Measurements from ENCODE around the gene PITRM1.
A peak's percentile ranks its signal among the peaks of the same experiment; 100 is the strongest.

- TF ChIP-seq, protein P1, sequence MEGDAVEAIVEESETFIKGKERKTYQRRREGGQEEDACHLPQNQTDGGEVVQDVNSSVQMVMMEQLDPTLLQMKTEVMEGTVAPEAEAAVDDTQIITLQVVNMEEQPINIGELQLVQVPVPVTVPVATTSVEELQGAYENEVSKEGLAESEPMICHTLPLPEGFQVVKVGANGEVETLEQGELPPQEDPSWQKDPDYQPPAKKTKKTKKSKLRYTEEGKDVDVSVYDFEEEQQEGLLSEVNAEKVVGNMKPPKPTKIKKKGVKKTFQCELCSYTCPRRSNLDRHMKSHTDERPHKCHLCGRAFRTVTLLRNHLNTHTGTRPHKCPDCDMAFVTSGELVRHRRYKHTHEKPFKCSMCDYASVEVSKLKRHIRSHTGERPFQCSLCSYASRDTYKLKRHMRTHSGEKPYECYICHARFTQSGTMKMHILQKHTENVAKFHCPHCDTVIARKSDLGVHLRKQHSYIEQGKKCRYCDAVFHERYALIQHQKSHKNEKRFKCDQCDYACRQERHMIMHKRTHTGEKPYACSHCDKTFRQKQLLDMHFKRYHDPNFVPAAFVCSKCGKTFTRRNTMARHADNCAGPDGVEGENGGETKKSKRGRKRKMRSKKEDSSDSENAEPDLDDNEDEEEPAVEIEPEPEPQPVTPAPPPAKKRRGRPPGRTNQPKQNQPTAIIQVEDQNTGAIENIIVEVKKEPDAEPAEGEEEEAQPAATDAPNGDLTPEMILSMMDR (IDR thresholded peaks at IDR 0.05; ENCODE audit: low read length): peak; percentile 62
- TF ChIP-seq EZH2 (IDR thresholded peaks at IDR 0.05; ENCODE audit: borderline replicate concordance, low read length): no peak
Measured at GRCh38 chr10:3192856-3193635, 20.5 kb upstream of the PITRM1 start.
